ENCODE results near the gene DMXL1.
"Not testable (repeated sequence)": the region's sequence is repeated elsewhere in the genome, so short reads cannot be mapped to it uniquely, and the experiment has no call there.

DMXL1 gene

DNA sequence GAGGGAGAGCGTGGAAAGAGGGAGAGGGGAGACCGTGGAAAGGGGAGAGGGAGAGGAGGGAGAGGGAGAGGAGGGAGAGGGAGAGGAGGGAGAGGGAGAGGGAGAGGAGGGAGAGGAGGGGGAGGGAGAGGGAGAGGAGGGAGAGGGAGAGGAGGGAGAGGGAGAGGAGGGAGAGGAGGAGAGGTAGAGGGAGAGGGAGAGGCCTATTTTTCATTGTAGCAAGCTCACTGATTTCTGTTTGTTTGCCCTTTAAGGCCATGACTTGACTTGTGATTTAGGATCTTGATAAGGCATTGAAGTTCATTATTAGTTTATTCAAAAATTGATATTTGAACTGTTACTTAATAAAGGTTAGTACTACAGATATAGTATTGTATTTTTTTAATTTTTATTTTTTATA, 52.4 kb downstream of the DMXL1 start:
- no peak for DNase-seq

DNA sequence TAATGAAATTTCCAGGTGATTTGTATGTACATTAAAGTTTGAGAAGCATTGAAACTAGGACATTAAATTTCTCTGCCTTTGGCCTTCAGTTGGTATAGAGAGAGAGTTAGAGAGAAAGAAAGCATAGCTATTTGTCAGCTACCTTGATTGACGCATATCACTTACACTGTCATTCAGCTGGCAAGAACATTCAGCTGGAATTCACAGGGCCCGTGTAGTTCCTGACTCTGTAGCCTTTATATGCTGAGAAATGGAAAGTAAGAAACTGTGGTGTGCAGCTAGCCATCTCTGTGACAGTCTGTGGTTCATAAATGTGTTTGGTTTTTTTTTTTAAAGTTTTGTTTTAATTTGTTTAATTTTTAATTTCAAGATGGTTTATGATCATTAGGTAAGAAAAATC, 58.9 kb downstream of the DMXL1 start:
- DNase-seq = no peak

- DNase-seq = no peak
Measured at GRCh38 chr5:119131530-119132304, 60.8 kb downstream of the DMXL1 start.

- not testable (repeated sequence) for DNase-seq
Measured at GRCh38 chr5:119135743-119136142, 64.9 kb downstream of the DMXL1 start.

DNA sequence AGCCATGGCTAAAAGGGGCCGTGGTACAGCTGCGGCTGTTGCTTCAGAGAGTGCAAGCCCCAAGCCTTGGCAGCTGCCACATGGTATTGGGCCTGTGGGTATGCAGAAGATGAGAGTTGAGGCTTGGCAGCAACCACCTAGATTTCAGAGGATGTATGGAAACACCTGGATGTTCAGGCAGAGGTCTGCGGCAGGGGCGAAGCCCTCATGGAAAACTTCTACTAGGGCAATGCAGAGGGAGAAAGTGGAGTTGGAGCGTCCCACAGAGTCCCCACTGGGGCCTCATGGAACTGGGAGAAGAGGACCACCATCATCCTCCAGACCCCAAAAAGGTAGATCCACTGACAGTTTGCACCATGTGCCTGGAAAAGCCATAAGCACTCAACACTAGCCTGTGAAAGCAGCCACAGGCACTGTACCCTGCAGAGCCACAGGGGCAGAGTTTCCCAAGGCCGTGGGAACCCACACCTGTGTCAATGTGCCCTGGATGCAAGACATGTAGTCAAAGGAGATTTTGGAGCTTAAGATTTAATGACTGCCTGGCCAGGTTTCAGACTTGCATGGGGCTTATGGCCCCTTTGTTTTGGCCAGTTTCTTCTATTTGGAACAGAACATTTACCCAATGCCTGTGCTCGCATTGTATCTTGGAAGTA, 65.9 kb downstream of the DMXL1 start:
- no peak for DNase-seq

DNA sequence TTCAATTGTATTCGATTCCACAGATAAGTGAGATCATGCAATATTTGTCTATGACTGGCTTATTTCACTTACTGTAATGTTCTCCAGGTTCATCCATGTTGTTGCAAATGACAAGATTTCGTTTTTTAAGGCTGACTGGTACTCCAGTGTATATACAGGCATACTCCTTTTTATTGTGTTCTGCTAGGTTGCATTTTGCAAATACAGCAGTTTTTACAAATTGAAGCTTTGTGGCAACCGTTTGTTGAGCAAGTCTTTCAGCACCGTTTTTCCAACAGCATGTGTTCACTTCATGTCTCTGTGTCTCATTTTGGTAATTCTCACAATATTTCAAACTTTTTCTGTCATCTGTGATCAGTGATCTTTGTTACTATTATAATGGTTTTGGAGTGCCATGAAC, 82.7 kb downstream of the DMXL1 start:
- DNase-seq = no peak

DNA sequence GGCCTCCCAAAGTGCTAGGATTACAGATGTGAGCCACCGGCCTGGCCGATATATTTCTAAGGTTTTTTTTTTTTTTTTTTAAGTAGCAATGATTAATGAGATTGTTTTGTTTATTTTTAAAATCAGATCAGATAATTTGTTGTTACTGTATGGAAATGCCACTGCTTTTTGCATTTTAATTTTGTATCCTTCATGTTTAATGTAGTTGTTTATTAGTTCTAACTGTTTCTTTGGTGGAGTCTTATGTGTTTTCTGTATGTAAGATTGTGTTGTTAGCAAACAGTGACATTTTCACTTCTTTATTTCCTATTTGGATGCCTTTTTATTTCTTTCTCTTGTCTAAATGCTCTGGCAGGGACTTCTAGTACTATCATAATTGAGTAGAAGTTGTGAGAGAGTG, 87.3 kb downstream of the DMXL1 start:
- no peak for DNase-seq

- DNase-seq = no peak
Measured at GRCh38 chr5:119161430-119161829, 90.5 kb downstream of the DMXL1 start.

GRCh38 chr5:119166026-119166425, 95.1 kb downstream of the DMXL1 start:
- no peak for DNase-seq

- no peak for DNase-seq
Measured at GRCh38 chr5:119168401-119168800, 97.5 kb downstream of the DMXL1 start.

DNA sequence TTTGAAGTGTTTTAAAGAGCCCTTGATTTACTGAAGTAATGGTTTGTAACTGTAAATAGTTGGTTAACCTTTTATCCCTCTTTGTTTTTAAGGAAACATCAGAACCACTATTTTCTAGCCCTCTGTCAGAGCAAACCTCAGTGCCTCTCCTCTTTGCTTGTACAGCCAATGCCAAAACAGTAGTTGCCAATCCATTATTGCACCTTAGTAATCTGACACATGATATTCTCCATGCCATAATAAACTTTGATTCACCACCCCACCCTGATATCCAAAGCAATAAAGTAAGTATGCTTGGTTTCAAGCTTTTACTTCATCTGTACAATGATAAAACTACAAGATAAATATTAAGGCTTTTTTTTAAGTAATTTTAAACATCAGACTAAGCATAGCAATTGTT, 100.8 kb downstream of the DMXL1 start:
- no peak for DNase-seq

DNA sequence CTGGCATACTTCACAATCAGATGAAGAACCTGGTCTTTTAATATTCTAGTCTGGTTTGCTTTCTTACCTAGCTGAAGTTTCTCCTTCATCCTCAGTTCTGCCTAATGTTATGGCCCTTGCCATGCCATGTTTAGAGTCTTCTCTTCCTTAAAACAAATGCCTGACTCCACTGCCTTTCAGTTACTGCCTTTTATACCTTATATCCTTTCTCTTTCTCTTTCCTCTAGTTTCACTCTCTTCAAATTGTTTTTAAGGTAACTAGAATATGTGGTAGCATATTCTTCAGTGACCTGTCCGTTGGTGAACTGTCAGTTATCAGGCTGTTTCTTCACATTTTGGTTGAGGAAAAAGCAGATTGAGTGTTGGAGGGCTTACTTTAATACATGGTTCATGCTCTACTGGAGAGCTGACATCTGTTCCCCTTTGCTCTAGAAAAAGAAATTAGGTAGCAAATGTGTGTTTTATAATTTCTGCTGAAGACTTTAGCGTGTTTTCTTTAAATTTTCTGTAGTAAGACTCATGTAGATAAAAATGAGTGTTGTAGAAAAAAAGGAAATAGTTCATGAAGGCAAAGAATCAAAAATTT, 103.8 kb downstream of the DMXL1 start:
- DNase-seq = no peak

DNA sequence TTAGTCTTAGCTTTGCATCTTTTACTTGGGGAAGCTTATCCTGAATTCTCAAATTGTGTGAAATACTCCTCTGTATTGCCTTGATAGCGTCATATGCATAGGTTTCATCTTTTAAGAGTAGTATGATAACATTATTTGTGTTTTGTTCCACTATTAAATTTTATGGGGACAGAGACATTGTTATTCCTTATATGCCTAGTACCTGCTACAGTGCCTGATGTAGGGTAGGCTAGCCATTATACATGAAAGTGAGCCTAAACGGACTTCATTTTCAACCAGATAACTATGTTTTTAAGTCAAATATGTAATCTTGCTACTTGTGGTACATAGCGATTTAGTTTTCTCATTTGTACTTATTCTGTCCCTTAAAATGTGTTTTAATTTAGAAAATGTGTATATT, 105.9 kb downstream of the DMXL1 start:
- DNase-seq = no peak

DNA sequence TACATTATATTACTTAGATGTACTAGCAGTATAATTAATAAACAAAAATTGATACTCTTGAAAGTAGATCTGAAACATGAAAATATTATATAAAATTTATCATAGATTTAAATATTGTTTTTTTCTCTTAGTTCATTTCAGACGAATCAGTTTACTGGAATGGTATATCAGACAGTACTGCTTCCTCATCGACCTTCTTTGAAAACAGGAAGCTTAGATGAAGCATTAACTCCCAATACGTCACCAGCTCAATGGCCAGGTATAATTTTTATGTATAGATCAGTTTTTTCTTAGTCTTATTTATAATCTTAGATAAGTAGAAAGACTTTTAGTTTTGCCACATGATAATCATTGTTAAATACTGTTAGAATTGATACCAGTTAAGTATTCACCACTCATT, 106.3 kb downstream of the DMXL1 start:
- no peak for DNase-seq

DNA sequence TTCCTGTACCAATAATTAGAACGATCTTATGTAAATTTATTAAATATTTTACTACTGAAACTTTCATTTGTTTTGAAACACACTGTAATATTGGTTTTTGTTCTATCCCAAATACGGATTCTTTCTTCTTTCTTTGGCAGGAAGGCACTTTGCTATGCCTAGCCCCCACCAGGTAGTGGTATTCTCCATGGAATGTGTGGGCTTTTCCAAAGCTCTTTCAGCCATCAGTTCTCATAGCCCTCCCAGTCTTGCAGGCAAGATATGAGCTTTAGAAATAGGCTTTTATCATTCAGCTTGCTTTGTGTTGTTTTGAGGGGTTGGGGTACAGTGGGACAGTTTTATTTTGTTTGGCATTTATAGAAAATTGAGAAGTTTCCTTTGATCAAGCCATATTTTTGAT, 107.5 kb downstream of the DMXL1 start:
- no peak for DNase-seq

DNA sequence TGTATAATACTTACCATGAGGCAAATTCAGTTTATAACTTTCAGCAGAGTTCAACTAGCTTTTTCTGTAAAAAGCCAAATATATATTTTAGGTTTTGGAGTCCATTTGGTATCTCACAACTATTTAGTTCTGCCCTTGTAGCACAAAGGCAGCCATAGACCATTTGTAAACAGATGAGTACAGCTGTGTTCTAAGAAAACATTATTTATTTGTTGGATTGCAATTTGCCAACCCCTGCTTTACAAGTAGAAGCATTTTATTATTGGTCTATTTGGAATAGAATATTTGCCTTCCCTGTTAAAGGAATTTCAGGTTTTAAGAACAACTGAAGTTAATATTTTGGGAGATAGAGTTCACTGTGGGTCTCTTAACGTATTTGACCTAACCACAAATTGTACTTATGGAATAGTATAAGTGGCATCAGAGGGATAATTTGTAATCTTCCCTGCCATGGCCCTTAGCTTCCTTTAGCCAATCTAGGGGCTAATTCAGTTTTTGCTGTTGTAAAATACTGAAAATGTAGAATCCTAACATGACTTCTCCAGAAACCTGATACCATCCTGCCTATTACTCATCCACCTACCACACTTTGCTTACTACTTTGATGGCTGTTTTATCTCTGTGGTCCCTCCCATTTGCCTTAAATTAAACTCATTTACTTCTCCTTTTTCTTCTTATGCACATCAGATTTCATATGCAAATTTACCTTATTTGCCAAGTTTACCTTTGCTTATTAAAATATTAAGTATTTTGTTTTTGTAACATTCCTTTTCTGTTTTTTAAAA, 109.2 kb downstream of the DMXL1 start:
- no peak for DNase-seq

GRCh38 chr5:119185512-119185911, 114.6 kb downstream of the DMXL1 start:
- not testable (repeated sequence) for DNase-seq

- peak; percentile 46 for DNase-seq
Measured at GRCh38 chr5:119187776-119188529, 117.1 kb downstream of the DMXL1 start.

DNA sequence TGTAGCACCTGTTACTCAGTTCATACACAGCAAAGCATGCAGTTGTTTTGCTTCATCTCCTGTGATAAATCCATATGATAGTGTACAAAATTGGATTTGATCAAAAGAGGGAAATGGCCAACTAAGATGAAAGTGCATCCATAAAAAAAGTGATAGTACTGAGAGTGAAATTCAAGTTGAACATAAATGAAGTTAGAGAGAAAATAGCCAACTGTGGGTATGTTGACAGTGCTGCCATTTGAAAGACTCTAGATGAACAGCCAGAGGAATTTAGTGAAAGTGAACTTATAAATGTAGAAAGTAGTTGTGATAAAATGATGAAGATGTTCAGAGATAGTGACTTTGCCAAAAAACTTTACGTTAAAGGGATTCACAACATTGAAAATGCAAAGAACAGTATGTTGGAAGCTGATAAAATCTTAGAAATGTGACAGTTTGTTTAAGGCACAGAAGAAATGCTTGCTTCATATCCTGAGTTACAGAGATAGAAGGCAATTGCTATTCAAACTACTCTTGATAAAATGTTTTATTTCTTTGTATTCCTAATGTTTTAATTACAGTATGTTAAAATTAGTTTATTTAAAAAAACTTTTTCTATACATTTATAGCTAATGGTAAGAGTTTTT, 119.7 kb downstream of the DMXL1 start:
- DNase-seq = no peak

DNA sequence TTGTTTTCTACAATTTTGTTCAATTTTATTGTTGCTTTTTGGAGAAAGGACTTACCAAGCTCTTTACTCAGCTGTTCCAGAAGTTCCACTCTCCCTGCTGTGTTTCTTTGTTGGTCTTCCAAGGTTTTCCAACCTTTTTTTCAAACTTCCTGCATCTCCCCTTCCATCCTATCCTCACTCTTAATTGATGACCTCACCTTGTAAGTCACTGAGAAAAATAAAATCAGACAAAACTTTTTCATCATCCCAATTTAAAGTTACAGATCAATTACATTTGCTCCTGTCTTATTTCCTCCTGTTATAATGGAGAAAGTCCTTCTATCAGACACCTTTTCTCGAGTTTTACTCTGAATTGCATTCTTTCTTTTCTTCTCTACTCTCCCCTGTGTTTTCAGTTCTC, 121.1 kb downstream of the DMXL1 start:
- DNase-seq = no peak

GRCh38 chr5:119200795-119201194, 129.9 kb downstream of the DMXL1 start:
- DNase-seq = no peak

DNA sequence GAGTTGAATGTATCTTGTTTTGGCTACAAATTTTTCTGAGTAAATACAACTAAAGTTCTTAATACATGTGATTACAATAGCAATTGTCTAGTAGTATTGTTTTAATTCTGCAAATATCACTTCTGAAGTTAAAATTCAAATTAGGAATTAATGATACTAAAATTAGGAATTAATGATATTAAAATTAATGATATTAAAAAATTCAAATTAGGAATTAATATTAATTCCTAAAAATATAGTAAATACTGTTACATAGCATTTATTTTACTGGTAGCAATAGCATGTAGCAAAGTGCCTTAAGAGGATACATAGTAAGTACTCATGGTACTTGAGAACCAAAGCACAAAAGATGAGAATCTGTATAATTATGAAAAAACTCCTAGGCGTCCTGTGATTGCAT, 136.2 kb downstream of the DMXL1 start:
- DNase-seq = no peak
